Pancreas (tissue), 10 donors: Measurements from ENCODE around the gene NAP1L4. TPM values are rescaled to one million over a fixed set of nuclear protein-coding genes. Genes with fewer than 3 reads are reported as not detected.

Experiments used
- ATAC-seq, 4 donors: fragments of 200-7000 bp; cut with Tn5 transposase; one replicate each; pipeline versions ENCODE4 v1.8.0 to v1.9.1; 2020; ENCODE audit warnings: mild to moderate bottlenecking in 4 of 4, moderate library complexity in 4 of 4
- DNase-seq, 6 donors: peaks; one replicate each; pipeline ENCODE4 v3.0.0-alpha.2; 2020
- FAIRE-seq: peaks from 2 replicates; lab custom pipeline; 2012; peaks lifted over from hg19 to GRCh38; lab: Jason Lieb, UNC
- H3K27ac ChIP-seq, 4 donors: fragments of 200-600 bp; sonication (generic); 1 replicate in 3 of 4; 2 replicates in 1 of 4; pipeline versions ENCODE4 v1.5.0 to v1.8.0; 2020
- H3K27me3 ChIP-seq, 4 donors: fragments of 200-600 bp; one replicate each; pipeline ENCODE4 v1.8.0; 2021
- H3K36me3 ChIP-seq, 3 donors: fragments of 200-600 bp; sonication (generic) in 1 of 3; one replicate each; pipeline versions ENCODE4 v1.5.0 to v1.8.0; 2020 to 2021
- H3K4me1 ChIP-seq, 3 donors: fragments of 200-600 bp; one replicate each; pipeline ENCODE4 v1.8.0; 2021
- H3K4me3 ChIP-seq, 4 donors: fragments of 200-600 bp; sonication (generic) in 2 of 4; one replicate each; pipeline versions ENCODE4 v1.5.0 to v1.8.0; 2020 to 2021
- H3K9me3 ChIP-seq, 4 donors: fragments of 200-600 bp; one replicate each; pipeline ENCODE4 v1.8.0; 2021
- WGBS, 2 donors: extraction: QIAGEN DNeasy Blood & Tissue Kit; methylation state at CpG; one replicate each; pipeline ENCODE4 v1.1.7; 2013; 5-methylcytosine and 5-hydroxymethylcytosine counted together
- intact Hi-C, 3 donors: fragments of 100-400 bp; cut with DNase I; formaldehyde crosslinking; loops; one replicate each; pipeline versions ENCODE4 v1.11.1 to v1.14.2; 2022
- polyA plus RNA-seq, 2 donors: library from polyadenylated mRNA; stranded (reverse); fragments of 200-250 nt; gene quantifications; one replicate each; pipeline ENCODE4 v1.2.3, GENCODE V29; 2013
- total RNA-seq, 6 donors: library from RNA; stranded (reverse); fragmentation: NEBNext Ultra II Directional in 4 of 6; extraction: Animal tissue kit (Norgen Biotek cat#: 25700) in 4 of 6; gene quantifications; one replicate each; pipeline versions ENCODE4 v1.2.1 to v1.2.4, GENCODE V29; 2021 to 2023
- TF ChIP-seq, protein P1 (sequence below), 4 donors: fragments of 200-600 bp; sonication (generic) in 3 of 4; IDR thresholded peaks; one replicate each; pipeline versions ENCODE4 v1.5.0 to v1.8.0; 2021; ENCODE audit warnings: antibody characterized with exemption in 4 of 4
- donor health status: healthy with polysubstance abuse.
- donor health status: DM: no; HTN: no; CAD: no; lungs with moderate emphysema.
- donor health status: DM: no; HTN: no; CAD: no.
- donor health status: control.
- donor health status: control.
- donor health status: Bipolar disorder and iron deficiency.
- donor health status: DM: yes; HTN: yes; CAD: no.
- donor health status: DM: no; HTN: no; CAD: no.
- donor health status: DM: no; HTN: no; CAD: no.
- donor health status: DM: yes; HTN: yes; CAD: no.

The NAP1L4 gene
- total and polyA plus RNA-seq, 8 donors, result 29.3 to 67.4 (median 41.0) TPM

DNA sequence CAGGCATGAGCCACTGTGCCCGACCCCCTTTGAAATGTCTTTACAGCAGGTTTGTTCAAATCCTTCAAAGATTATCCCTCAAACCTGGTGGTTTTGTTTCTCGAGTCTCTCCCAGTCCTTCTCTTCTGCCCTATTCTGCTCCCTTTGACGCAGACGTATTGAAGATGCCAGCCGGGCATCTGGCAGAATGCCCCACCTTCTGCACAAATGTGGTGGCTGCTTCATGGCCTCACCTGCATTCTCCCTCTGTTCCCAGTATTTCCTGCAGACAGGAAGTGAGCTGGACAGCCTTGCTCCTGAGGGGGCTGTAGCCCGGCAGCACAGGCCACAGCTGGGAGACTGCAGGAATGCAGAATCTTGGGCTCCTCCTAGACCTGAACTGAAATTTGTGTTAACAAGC lies 4.8 kb upstream of the NAP1L4 start:
- WGBS, 2 donors, result 81 to 92% methylated on average over 6 of the region's 6 CpGs
- Histone ChIP-seq H3K4me3 (no peak overlapping the region), H3K36me3 (peaks cover 0 to 10% (median 0%) of the 10 kb centered on the region in 3 donors), H3K4me1 (peaks cover 6 to 21% (median 18%) of the 10 kb centered on the region in 3 donors), H3K27me3 (no peaks in the 10 kb centered on the region), H3K9me3 (no peaks in the 10 kb centered on the region), H3K27ac (peak overlapping the region in 1 of 4 donors; percentile 2)
- intact Hi-C loops, result no loop called here
- ATAC-seq (no peak), FAIRE-seq (no peak), DNase-seq (peak in 1 of 6 donors; percentile 56)
- TF ChIP-seq, protein P1, sequence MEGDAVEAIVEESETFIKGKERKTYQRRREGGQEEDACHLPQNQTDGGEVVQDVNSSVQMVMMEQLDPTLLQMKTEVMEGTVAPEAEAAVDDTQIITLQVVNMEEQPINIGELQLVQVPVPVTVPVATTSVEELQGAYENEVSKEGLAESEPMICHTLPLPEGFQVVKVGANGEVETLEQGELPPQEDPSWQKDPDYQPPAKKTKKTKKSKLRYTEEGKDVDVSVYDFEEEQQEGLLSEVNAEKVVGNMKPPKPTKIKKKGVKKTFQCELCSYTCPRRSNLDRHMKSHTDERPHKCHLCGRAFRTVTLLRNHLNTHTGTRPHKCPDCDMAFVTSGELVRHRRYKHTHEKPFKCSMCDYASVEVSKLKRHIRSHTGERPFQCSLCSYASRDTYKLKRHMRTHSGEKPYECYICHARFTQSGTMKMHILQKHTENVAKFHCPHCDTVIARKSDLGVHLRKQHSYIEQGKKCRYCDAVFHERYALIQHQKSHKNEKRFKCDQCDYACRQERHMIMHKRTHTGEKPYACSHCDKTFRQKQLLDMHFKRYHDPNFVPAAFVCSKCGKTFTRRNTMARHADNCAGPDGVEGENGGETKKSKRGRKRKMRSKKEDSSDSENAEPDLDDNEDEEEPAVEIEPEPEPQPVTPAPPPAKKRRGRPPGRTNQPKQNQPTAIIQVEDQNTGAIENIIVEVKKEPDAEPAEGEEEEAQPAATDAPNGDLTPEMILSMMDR (IDR thresholded peaks at IDR 0.05), result no peak

- no peak overlapping the region for H3K27ac ChIP-seq
- WGBS, 2 donors, result 81 to 82% methylated on average over 13 to 14 of the region's 14 CpGs
- intact Hi-C loops, result no loop called here
- no peak for ATAC-seq
- no peaks in the 10 kb centered on the region for H3K27me3 ChIP-seq
- no peak for FAIRE-seq
- H3K4me3 ChIP-seq, result no peak overlapping the region
- H3K9me3 ChIP-seq, result no peaks in the 10 kb centered on the region
- TF ChIP-seq, protein P1 (IDR thresholded peaks at IDR 0.05), result no peak
- DNase-seq, result peak in 1 of 6 donors; percentile 43
- peaks cover 6 to 14% (median 12%) of the 10 kb centered on the region in 3 donors for H3K4me1 ChIP-seq
- H3K36me3 ChIP-seq, result peaks cover 0 to under 1% (median 0%) of the 10 kb centered on the region in 3 donors
Observed at GRCh38 chr11:2995893-2996554, 3.9 kb upstream of the NAP1L4 start.

- intact Hi-C loops, result no loop called here
- FAIRE-seq (no peak), DNase-seq (peak in 1 of 6 donors; percentile 43), ATAC-seq (no peak)
- no peak overlapping the region for H3K4me3 ChIP-seq
- 72 to 79% methylated on average over 13 of the region's 13 CpGs for WGBS, 2 donors
- H3K4me1 ChIP-seq, result peaks cover 8 to 11% (median 10%) of the 10 kb centered on the region in 3 donors
- TF ChIP-seq, protein P1 (IDR thresholded peaks at IDR 0.05), result no peak
- no peak overlapping the region for H3K27ac ChIP-seq
- no peaks in the 10 kb centered on the region for H3K36me3 ChIP-seq
- H3K9me3 ChIP-seq, result no peaks in the 10 kb centered on the region
- H3K27me3 ChIP-seq, result no peaks in the 10 kb centered on the region
Observed at GRCh38 chr11:2995031-2995561, 3.0 kb upstream of the NAP1L4 start.

DNA sequence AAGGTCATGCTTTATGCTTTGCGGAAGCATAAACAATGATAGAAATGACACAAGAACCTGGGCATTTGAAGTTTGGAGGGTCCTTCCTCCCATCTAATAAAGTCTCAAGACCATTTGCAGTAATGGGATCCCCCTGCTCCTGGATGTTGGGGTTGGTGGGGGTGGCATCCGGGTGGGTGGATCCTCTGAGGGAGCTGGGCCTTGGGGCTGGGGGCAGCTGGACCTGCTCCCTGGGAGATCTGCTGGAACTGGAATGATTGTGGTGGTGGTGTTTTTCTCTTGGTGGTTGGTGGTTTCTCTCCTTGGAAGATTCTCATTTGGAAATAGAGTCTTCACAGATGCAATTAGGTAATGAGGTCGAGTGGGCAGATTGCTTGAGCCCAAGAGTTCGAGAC lies 2.2 kb upstream of the NAP1L4 start:
- Histone ChIP-seq H3K36me3 (no peaks in the 10 kb centered on the region), H3K27me3 (no peaks in the 10 kb centered on the region), H3K4me1 (peaks cover 14 to 19% (median 15%) of the 10 kb centered on the region in 3 donors), H3K9me3 (no peaks in the 10 kb centered on the region), H3K27ac (no peak overlapping the region), H3K4me3 (no peak overlapping the region)
- FAIRE-seq (no peak), DNase-seq (no peak), ATAC-seq (no peak)
- intact Hi-C loops, result no loop called here
- 76 to 86% methylated on average over 4 of the region's 4 CpGs for WGBS, 2 donors
- TF ChIP-seq, protein P1 (IDR thresholded peaks at IDR 0.05), result no peak

- Histone ChIP-seq H3K9me3 (no peaks in the 10 kb centered on the region), H3K4me3 (peak overlapping the region in 2 of 4 donors; percentile 88 to 92), H3K4me1 (peaks cover 17 to 29% (median 28%) of the 10 kb centered on the region in 3 donors), H3K36me3 (no peaks in the 10 kb centered on the region), H3K27me3 (no peaks in the 10 kb centered on the region), H3K27ac (no peak overlapping the region)
- WGBS, 2 donors, result 32 to 39% methylated on average over 7 of the region's 7 CpGs
- DNase-seq, result peak in 1 of 6 donors; percentile 73
- intact Hi-C loops, result no loop called here
- FAIRE-seq, result no peak
- no peak for ATAC-seq
- TF ChIP-seq, protein P1 (IDR thresholded peaks at IDR 0.05), result no peak
Observed at GRCh38 chr11:2992997-2993325, 832 bp upstream of the NAP1L4 start.
